NCI-H1436 treated with DMSO at 0.1 percent for 48 hours (cell line): ENCODE measurements around the gene ZSCAN31.

Experiments used
- DNase-seq: peaks from one replicate; lab custom pipeline; 2025; lab: John Stamatoyannopoulos, UW

The ZSCAN31 gene

GRCh38 chr6:28353356-28353755, 17.4 kb upstream of the ZSCAN31 start:
- DNase-seq = no peak

GRCh38 chr6:28351493-28351925, 15.6 kb upstream of the ZSCAN31 start:
- DNase-seq = no peak

DNA sequence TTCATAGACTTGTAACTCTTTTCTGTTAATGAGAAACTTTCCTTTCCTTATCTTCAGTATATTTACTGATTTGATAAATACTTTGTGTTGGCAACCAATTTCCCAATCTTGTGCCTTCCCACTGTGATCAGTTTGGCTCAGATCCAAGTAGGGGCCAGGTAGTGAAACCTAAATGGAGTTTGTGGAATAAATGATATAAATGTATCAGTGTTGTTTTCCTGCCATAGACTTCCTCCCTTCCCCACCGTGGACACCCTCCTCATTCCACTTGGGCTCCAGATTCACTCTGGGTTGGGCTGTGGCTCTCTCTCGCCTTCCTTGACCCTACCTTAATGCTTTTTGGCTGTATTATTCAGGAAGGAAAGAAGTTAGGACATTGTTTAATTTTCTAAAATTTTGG, 15.1 kb upstream of the ZSCAN31 start:
- DNase-seq = no peak

- DNase-seq = peak; percentile 45
Measured at GRCh38 chr6:28349892-28350737, 14.2 kb upstream of the ZSCAN31 start, which contains the start of gene ZKSCAN3. TSS of gene ZKSCAN3 (plus strand) at chr6:28349947. CDS start at chr6:28359587, 9,640 bp downstream.

- no peak for DNase-seq
Measured at GRCh38 chr6:28349344-28349891, 13.5 kb upstream of the ZSCAN31 start.

- no peak for DNase-seq
Measured at GRCh38 chr6:28347119-28347518, 11.2 kb upstream of the ZSCAN31 start.

DNA sequence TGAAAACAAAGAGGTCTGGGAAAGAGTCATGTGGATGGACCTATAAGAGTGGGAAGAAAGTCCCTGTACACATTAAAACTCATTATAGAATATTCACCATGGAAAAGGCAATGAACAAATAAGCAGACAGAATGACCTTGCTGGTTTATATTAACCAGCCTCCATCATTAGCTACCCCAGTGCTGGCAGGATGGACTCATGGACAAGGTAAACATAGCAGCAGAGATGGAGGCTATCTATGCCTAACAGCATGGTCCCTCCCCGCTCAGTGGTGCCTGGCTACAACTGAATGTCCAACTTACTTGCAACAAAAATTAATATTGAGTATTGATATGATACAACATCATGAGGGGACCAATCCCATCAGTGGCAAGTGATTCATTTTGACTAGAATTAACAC, 9.3 kb upstream of the ZSCAN31 start:
- no peak for DNase-seq

GRCh38 chr6:28343898-28344677, 8.1 kb upstream of the ZSCAN31 start:
- DNase-seq = no peak

GRCh38 chr6:28340310-28341095, 4.6 kb upstream of the ZSCAN31 start:
- DNase-seq = no peak

- DNase-seq = no peak
Measured at GRCh38 chr6:28337121-28337520, 1.2 kb upstream of the ZSCAN31 start.

GRCh38 chr6:28336284-28337120, 554 bp upstream of the ZSCAN31 start:
- no peak for DNase-seq

GRCh38 chr6:28335040-28335563, 846 bp downstream of the ZSCAN31 start:
- DNase-seq = no peak

DNA sequence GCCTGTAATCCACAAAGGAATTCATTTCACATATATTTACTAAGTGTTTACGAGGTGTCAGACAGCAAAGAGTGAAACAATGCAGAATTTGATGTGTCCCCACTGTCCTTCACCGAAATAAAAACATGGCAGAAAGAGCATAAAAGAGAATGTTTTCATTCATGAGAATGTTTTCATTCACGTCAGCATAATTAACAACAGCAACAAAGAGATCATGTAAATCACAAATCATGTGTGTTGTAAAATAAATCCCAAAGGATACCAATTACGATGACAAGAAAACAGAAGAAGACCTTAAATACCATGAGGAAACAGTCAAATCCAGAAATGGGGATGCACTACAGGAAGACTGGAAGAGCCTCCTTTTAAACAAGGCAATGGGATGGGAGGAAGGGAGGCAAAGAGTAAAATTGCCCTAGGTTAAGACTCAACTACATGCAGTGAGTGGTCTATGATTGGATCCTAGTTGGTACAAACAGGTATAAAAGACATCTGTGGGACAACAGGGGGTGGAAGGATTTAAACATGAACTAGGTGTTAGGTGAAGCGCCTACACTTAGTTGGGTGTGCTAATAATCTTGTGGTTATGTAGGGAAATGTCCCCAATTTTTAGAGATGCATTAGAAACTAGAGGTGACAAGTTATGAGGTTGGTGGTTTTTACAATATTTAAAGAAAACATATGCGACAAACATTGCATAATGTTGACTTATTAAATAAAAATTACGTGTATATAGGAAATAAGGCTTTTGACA, 1.5 kb downstream of the ZSCAN31 start:
- no peak for DNase-seq

DNA sequence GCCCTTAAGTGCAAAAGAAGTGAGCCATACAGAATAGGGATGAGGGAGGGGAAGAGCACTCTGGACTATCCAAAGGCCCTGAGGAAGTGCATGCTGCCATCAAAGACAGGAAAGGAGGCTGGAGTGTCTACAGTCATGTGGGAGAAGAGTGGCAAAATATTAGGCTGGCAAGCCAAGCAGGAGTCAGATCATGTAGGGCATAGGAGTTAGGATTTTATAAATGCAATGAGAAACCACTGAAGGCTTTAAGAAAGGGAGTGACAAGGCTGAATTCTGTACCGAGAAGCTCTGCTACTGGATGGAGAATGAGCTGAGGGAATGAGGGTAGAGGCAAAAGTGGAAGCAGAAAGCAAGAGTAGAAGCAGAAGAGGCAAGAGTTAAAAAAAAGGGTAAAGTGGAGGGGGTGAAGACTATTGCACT, 2.3 kb downstream of the ZSCAN31 start:
- no peak for DNase-seq

GRCh38 chr6:28333047-28333446, 2.9 kb downstream of the ZSCAN31 start:
- no peak for DNase-seq

- DNase-seq = no peak
Measured at GRCh38 chr6:28330041-28330440, 5.9 kb downstream of the ZSCAN31 start.

GRCh38 chr6:28326371-28326948, 9.5 kb downstream of the ZSCAN31 start:
- DNase-seq = no peak

- DNase-seq = no peak
Measured at GRCh38 chr6:28323813-28324424, 12.0 kb downstream of the ZSCAN31 start.

DNA sequence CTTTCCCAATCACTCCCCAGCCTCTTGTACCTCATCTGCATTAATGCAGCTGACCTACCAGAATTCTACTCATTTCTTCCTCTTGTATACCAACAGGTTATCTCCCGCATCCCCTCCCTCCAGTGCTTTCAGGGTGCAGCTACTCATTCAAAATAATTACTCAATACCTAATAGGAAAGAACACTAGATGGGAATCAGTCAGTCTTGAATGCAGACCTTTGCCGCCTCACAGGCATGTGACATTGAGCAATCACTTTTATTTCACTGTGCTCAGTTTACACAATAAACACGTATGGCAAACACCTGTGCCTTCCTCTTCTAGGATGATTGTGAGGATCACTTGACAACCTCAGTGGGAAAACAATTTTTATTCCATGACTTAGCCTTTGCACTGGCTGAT, 13.3 kb downstream of the ZSCAN31 start:
- no peak for DNase-seq
